AG20443 (cell line): ENCODE measurements around the gene FAM43B.
"Not testable (repeated sequence)": the region's sequence is repeated elsewhere in the genome, so short reads cannot be mapped to it uniquely, and the experiment has no call there.

ENCODE experiments used
- DNase-seq: peaks from one replicate; pipeline ENCODE4 v3.0.0; 2012; ENCODE audit warnings: low spot score, mixed read lengths

FAM43B gene, protein sequence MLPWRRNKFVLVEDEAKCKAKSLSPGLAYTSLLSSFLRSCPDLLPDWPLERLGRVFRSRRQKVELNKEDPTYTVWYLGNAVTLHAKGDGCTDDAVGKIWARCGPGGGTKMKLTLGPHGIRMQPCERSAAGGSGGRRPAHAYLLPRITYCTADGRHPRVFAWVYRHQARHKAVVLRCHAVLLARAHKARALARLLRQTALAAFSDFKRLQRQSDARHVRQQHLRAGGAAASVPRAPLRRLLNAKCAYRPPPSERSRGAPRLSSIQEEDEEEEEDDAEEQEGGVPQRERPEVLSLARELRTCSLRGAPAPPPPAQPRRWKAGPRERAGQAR

DNA sequence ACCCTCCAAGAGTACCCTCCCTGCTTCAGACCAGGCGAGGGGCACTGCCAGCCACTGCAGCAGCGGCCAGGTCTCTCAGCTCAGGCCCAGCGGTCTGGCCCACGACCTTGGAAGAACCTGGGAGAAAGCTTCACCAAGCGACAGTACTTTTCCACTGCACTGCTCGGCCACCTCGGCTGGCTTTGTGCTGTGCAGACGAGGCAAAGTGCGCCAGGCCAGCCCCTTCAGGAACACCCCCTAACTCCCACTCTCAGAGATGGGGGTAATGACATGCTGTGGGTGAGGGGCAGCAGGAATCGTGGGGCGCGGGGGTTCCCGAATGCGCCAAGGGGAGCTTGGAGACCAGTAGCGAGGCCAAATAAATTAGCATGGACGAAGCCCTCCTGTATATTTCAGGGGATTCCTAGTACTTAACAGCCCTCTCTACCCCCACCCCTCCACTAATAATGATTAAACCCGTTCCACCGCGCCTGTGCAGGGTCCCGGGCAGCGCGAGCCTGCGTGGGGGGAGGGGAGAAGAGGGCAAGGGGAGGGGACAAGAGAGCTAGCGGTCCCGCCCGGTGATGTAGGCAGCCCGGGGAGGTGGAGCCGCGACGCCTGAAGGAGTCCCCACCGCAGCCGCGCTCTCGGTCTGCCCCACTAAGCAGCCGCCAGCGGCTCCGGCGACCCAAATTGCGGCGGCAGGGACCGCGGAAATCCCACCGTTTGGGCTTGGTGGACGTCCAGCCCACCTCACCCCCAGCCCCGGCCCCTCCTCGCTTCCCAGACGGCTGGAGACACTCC, at the start of gene FAM43B:
Gene FAM43B, plus strand, starts transcription at position 629 of the 783 bp plus-strand sequence. CDS start 401 bp downstream, outside the sequence.
- peak; percentile 79 for DNase-seq

DNA sequence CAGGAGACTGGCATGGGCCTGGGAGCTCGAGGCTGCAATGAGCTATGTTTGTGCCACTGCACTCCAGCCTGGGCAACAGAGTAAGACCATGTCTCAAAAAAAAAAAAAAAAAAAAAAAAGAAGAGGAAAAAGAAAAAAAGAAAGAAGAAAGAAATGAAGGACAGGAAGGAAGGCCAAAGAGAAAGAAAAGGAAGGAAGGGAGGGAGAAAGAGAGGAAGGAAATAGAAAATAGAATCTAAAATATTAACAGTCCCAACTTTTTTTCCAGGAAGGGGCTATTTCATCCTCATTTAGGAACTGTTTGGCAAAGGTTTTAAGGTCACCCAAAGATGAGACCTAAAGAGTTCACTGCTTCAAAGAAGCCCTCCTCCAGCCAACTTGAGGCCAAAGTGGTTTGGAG, 46.9 kb upstream of the FAM43B start:
- DNase-seq = no peak

DNA sequence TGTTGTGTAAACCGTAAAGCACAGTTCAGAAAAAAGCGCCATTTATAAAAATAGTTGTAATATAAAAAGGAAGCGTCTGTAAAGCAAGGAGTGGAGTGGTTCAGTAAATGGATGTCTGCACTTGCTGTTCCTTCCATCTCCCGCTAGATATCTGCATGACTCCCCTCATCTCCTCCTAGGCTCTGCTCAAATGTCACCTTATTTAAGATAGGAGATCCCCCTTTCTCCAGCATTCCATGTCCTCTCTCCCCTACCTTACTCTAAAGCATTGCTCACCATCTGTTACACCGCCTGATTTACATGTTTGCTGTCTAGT, 45.2 kb upstream of the FAM43B start:
- DNase-seq = no peak

DNA sequence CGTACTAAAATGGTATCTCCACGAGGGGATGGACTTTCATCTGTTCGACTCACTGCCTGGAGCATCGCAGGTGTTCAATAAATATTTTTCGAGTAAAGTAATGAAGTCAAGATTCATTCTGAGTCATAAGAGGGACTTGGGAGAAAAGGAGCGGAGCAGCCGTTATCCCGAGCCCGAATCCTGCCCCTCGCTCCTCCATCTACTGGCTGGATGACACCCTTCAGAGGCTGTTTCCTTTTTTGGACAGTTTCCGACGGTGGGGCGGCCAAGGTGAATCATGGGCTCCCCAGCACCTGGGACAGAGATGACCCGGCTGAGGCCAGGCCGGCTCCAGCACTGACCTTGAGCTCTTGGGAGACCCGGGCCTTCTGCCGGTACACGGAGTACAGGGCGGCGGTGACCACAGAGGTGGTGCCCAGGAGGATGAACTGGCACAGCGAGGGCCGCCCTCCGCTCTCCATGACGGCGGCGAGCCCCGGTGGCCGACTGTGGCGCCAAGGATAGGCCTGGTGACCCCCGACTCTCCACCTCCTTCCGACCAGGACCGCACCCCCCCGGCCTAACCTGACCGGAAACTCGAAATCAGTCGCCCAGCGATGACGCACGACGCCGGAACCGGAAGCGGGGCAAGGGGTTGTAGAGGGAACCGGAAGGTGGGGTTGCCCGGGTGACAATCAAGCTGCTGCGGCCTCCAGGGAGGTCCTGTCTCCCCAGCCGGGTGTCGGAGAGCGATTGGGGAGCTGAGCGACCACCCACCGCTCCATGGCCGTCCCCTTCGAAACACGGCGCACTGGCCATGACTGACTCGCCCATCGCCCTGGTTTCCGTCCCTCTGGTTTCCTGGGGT, 44.6 kb upstream of the FAM43B start, which contains the start of gene MUL1:
Gene MUL1, minus strand, starts transcription at position 588 of the 847 bp plus-strand sequence. Its CDS starts 127 bp downstream, at position 461.
- peak; percentile 97 for DNase-seq

DNA sequence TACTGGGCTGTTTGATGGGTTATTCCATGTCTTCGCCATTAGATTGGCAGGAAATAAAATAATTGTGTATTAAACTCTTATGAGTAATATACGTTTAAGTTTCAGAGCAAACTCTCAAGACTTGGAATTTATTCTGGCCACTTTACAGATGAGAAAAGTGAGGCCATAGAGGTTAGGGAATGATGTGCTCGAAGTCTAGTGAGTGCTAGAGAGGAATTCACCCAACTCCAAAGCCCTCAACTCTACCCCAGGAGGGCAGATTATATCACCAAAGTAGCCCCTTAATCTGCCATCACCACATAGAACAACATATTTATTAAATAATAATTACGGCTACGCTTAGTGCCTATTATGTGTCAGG, 44.0 kb upstream of the FAM43B start:
- DNase-seq = no peak

DNA sequence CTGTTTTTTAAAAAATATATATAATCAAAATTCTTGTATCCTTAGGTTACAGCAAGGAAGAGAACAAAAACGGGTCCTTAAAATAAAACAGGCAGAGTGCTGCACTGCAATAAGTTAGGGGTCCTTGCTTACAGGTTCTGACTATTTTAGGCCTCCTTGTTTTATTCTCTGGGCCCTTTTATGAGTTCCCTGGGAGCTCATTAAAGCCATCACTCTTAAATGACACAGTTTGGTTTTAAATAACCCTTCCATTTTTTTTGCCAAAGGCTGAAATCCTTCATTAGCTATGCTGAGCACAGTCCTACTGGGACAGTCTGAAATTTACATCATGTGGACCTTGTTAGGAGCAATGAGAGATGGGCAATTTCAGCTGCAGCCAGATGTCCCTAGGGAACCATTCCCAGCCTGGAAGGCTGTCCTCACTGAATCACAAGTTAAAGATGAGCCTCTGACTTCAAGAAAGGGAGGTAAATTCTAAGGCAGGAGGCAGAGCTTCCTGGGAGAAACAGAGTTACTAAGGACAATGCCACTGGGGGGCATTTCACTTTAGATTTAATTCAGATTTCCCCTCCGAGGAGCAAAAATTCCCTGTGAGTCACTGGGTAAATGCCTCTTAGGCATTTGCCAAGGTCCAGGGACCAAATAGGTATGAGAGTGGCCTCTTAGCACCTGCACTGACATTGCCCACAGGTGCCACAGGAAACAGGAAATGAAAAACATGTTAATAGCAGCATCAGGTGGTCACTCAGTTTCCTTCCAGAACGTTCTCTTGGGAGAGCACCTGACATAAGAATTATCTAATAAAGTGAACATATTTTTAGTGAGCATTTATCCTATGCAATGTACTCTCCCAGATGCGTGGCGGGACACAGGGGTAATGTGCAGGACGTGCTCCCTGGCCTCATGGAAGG, 40.6 kb upstream of the FAM43B start:
- DNase-seq = no peak

DNA sequence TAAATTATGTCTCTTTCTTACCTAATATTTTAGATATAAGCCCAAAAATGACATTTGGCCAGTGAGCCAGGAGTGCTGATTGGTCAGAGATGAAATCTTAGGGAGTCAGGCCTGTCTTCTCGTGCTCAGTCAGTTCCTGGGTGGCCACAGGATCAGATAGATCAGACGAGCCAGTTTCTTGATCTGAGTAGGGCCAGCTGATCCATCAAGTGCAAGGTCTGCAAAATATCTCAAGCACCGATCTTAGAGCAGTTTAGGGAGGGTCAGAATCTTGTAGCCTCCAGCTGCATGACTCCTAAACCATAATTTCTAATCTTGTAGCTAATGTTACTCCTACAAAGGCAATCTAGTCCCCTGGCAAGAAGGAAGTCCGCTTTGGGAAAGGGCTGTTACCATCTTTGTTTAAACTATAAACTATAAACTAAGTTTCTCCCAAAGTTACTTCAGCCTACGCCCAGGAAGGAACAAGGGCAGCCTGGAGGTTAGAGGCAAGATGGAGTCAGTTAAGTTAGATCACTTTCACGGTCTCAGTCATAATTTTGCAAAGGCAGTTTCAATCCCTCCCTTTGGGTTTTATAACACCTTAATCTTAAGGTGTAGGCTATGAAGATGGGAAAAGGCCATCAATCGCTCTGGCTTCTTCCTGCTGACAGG, 32.6 kb upstream of the FAM43B start:
- not testable (repeated sequence) for DNase-seq

DNA sequence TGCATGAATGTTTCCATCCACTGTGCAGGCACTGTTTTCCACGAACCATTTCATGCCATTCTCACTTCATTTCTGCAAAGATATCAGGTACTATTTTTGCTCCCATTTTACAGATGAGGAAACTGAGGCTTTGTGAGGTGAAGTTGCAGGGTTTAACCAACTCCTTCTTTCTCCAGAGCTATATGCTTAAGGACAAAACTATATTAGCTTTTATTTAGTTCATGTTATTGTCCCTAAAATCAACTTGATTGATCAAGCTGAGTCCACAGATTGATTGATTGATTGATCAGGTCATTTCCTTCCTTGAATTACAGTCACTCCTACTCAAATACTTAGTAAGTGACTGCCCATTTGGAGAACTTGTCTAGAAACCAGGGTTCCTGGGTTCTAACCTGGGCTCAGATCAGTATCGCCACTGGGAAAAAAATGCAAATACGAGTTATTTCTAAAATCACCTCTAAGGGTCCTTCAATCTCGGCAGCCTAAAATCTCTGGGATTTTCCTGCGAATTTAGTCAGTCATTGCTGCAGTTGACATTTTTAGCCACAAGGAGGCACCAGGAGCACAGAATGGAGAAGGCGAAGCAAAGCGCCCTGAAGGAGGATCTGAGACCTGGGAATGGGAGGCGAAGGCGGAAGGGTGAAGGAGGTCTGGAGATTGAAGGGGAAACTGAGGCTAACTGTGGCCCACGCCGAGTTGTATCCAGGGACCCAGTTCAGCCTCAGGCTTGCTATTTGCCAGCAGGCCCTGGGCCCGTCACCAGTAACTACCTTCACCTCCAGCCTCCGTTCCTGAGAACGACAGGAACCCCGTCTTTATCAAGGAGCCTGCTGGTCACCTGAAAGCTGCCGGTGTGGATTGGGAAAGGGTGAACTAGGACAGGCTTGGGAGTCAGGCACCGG, 30.2 kb upstream of the FAM43B start:
- peak; percentile 78 for DNase-seq

DNA sequence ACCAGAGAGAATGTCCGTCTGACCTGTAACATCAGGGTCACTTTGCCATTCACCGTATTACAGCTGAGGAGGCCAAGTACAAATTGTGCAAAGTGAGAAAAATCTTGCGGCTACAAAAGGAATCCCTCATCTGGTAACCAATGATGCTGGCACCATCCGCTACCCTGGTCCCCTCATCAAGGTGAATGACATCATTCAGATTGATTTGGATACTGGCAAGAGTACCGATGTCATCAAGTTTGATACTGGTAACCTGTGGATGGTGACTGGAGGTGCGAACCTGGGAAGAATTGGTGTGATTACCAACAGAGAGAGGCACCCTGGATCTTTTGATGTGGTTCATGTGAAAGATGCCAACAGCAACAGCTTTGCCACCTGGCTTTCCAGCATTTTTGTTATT, 26.1 kb upstream of the FAM43B start:
- no peak for DNase-seq

DNA sequence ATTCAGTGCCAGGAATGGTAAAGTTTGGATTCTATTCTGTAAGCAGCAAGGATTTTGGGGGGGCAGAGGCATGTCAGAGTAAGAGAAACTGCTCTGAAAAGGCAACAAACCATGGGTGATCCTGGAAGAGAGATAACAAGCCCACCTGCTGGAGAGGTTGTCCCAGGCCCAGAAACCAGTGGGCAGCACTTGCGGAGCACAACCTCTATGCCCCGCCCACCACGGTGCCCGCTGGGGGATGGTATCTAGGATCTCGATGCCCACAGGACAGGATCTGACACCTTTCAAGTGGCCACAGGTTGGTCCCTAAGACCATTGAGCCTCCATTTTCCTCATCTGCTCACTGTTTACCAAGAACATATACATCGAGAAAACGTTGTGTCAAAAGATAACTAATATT, 24.2 kb upstream of the FAM43B start:
- no peak for DNase-seq

DNA sequence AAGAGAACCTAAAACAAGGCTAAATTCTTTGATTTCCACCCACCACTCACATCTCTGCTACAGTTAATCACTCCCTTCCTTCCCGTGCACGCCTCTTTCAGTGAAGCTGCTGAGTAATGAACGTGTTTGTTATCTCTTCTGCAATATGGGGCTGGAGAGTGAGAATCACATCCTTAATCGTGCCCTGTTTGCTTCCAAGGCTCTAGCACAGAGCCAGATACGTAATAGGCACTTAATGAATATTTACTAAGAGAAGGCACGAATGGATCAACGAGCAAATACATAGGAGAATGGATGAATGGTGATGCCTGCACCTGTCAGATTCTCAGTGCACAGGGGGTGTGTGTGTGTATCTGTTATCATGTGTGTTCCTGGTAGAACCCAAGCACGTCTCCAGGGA, 22.1 kb upstream of the FAM43B start:
- no peak for DNase-seq

DNA sequence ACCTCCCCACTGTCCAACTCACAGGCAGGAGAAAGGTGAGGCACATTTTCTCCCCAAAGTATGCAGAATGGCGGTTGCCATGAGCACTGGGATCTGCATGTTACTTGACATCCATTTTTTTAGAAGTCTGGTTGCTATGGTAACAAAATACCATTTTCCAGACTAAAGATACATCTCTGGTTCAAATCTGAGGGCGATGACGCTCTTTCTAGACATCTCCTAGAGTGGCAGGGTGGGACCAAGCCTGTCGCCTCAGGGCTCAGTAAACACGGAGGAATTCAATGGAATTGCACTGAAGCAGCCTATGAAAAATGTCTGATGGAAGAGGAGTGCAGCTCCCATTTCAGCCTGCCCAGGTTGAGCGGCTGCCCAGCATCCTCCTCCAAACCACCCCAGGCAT, 21.5 kb upstream of the FAM43B start:
- DNase-seq = peak; percentile 26

DNA sequence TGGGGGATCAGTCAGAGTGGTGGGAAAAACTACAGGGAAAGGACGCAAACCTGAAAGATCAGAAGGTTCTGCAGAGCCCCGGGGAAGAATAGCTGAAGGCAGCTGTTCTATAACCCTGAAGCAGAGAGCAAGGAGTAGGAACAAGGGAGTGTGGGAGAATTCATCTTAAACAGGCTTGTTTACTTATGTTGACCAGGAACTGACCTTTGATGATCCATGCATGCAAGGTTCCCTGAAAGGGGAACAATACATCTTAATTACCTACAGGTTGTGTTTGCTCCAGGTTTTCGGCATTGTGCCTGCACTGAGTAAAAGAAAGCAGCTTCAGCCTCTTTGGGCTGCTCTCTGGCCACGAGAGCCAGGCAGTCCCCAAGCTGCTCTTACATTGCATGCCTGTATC, 18.7 kb upstream of the FAM43B start:
- DNase-seq = no peak

DNA sequence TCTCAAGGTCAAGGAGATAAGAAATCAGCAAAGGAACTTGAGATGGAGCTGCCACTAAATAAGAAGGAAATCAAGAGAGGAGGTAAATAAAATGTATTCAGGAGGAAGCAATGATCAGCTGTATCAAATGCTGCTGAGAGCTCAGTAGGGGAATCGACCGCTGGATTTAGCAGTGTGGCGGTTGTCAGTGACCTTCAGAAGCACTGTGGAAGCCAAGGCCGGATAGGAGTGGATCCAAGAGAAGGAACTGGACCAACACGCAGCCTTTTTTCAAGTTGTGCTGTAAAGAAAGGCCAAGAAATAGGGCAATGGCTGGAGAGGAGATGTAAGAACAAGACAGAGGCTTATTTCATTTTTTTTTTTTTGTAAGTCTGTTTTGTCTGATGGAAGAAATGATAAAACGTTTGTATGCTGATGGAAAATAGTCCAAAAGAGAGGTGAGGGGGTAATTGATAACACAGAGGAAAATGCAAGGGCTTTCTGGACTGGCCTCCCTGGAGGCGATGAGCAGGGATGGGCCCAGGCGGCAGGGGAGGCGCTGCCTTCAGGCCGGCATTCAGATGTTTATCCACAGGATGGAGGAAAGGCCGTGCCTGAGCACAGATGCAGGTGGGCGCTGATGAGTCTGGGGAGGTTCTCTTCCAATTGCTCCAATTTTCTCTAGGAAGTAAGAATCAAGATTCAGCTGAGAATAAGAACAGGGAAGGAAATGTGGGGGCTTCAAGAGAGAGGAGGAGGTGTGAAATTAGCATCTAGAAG, 17.5 kb upstream of the FAM43B start:
- DNase-seq = no peak

DNA sequence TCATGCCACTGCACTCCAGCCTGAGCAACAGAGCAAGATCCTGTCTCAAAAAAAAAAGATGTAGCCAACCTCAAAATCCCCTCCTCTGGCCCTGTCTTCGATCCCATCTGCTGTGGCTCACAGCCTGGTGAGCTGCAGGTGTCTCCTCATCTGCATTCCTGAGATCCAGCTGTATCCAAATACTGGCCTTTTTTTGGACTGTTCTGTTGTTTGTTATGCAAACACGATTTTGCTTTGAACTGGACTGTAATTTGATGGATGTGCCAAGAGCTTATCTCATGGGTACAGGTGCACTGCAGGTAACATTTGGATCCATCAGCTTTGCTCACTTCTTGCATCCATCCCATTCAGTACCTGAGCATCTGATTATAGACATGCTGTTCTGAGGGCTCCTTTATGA, 14.1 kb upstream of the FAM43B start:
- DNase-seq = no peak

DNA sequence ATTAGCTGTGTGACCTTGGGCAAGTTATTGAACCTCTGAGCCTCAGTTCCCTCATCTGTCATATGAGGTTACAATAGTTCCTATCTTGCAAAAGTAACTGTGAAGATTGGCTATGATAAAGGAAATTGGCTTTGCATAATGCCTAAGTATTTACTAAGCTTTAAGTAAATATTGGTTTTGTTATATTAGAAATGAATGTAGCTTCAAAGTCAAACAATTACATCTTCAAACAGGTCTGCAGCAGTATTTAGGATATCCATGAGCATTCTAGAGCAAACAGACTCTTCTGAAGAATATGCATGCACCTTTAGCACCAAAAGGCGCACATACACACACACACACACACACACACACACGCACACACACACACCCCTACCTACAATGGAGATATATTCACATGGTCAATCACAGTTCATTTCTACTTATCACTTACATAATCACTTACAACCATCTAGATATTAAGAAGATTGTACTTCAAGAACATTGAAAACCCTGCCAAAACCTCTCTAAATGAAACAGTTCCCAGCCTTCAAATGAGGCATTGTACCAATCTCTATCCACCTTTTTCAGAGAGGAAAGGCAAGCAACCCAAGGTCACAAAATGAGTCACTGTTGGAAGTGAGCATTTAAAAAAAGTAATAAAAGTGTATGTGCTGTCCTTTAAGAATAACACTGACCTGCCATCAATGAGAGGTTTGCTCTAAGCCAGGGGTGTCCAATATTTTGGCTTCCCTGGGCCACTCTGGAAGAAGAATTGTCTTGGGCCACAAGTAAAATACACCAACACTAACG, 13.4 kb upstream of the FAM43B start:
- no peak for DNase-seq

DNA sequence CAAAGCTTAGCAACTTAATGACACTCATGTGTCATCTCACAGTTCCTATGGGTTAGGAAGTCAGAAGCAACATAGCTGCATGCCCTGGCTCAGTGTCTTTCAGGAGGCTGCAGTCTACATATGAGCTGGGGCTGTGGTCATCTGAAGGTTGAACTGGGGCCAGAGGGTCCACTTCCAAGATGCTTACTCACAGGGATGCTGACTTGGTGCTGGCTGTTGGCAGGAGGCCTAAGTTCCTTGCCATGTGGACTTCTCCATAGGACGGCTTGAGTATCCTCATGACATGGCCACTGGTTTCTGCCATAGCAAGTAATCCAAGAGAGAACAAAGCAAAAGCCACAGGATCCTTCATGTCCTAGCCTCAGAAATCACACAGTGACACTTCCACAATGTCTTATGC, 12.1 kb upstream of the FAM43B start:
- DNase-seq = no peak

DNA sequence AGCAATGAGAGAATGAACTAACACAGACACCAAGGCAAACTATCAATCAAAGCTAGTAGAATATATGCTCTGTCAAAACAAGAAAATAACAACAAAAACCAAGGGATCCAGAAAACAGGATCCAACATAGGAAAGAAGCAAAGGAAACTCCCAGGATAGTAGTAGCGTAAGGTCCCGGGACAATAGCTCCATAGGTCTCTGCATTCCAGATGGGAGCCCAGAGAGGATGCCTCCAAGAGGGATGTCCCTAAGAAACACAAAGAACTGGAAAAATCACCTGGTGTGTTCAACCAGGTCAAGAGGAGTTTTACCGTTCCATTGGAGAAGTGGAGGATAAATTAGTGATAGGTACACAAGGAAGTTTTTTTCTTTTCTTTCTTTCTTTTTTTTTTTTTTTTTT, 5.7 kb upstream of the FAM43B start:
- DNase-seq = no peak
